Fibroblast of mammary gland (primary cell): Measurements from ENCODE around the gene RFX1.
"Not testable (repeated sequence)": the region's sequence is repeated elsewhere in the genome, so short reads cannot be mapped to it uniquely, and the experiment has no call there.

Experiments
- DNase-seq: peaks from one replicate; pipeline ENCODE4 v3.0.0-alpha.2; 2010; ENCODE audit warnings: low read depth
- H3K4me3 ChIP-seq: 2 replicates; pipeline ENCODE4 v1.5.1; 2011; ENCODE audit warnings: low read depth, mild to moderate bottlenecking, low read length, moderate library complexity; ENCODE audit not compliant: control insufficient read depth
- TF ChIP-seq, protein P1 (sequence below): conservative IDR thresholded peaks from 2 replicates; pipeline ENCODE4 v1.5.1; 2011; ENCODE audit warnings: low read depth, low read length, inconsistent platforms; ENCODE audit not compliant: control insufficient read depth, insufficient read depth

The RFX1 gene

DNA sequence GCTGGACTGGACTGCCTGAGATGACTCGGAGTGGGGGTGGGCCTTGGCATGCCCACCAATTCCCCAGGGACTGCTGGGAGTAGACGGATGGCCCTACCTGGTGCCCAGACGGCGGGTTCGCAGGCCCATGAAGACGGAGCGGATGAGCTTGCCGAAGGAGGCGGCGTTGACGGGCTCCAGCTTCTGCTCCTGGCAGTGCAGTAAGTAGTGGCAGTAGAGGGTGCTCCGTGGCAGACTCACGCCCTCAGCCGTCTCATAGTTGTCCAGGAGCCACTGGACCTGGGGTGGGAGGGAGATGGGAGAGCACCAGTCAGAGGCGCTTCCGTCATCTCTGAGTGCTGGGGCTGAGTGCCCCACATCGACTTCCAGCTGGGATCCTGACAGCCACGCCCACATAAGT is 36.2 kb downstream of the RFX1 start:
- TF ChIP-seq, protein P1, sequence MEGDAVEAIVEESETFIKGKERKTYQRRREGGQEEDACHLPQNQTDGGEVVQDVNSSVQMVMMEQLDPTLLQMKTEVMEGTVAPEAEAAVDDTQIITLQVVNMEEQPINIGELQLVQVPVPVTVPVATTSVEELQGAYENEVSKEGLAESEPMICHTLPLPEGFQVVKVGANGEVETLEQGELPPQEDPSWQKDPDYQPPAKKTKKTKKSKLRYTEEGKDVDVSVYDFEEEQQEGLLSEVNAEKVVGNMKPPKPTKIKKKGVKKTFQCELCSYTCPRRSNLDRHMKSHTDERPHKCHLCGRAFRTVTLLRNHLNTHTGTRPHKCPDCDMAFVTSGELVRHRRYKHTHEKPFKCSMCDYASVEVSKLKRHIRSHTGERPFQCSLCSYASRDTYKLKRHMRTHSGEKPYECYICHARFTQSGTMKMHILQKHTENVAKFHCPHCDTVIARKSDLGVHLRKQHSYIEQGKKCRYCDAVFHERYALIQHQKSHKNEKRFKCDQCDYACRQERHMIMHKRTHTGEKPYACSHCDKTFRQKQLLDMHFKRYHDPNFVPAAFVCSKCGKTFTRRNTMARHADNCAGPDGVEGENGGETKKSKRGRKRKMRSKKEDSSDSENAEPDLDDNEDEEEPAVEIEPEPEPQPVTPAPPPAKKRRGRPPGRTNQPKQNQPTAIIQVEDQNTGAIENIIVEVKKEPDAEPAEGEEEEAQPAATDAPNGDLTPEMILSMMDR: no peak

DNA sequence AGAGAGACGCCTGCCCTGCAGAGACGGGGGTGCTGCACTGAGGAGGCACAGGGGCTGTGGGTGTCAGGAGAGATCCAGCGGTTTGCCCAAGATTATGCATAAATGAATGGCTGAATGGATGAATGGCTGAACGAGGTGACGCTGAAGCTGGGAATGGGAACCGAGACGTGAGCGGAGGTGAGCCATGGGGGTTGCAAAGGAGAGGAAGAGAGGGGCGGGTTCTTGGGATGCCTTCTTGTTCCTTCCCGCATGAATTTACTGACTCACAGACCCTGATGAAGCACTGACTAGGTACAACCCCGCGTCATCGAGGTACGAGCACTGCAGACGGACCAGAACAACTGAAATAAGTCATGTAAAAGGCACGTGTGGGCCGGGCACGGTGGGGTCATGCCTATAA is 37.1 kb downstream of the RFX1 start:
- TF ChIP-seq, protein P1: no peak
- no peak for DNase-seq
- no peak overlapping the region for H3K4me3 ChIP-seq

More for the DNA sequence above, 36.2 kb downstream of the RFX1 start:
- no peak overlapping the region for H3K4me3 ChIP-seq
- DNase-seq: no peak

DNA sequence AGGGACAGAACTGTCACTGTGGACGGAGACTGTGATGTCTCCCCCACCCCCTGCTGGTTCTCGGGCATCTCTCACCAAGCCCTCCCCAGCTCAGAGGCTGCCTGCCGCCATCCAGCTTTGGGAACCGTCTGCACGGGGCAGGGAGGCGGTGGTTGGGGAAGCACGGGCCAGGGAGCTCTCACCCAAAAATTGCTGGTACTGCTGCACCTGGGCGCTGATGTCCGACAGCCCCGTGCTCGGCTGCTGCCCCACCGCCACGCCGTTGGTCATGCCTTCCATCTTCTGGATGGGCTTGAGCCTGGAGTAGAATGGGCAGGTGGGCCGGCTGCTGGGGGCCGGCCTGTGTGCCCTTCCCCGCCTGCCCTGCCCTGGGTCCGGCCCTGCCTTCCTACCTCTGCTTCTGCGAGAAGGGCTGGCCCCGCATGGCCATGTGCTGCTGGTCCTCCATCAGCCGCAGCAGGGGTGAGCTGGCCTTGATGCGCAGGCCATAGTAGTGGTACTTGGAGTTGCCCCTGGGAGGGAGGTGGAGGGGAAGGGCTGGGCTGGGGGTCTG is 37.7 kb downstream of the RFX1 start:
- no peak for DNase-seq
- H3K4me3 ChIP-seq: no peak overlapping the region
- TF ChIP-seq, protein P1: no peak

DNA sequence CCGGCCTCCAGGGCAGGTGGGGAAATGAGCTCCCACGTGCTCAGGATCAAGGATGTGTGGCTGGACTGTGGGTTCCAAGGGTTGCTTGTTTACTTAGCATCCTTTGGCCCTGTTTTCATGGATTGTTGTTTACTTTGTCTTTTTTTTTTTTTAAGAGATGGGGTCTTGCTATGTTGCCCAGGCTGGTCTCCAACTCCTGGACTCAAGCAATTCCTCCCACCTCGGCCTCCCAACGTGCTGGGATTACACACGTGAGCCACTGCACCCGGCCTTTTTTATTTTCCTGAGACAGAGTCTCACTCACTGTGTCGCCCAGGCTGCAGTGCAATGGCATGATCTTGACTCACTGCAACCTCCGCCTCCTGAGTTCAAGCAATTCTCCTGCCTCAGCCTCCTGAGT is 38.9 kb downstream of the RFX1 start:
- not testable (repeated sequence) for H3K4me3 ChIP-seq, DNase-seq

DNA sequence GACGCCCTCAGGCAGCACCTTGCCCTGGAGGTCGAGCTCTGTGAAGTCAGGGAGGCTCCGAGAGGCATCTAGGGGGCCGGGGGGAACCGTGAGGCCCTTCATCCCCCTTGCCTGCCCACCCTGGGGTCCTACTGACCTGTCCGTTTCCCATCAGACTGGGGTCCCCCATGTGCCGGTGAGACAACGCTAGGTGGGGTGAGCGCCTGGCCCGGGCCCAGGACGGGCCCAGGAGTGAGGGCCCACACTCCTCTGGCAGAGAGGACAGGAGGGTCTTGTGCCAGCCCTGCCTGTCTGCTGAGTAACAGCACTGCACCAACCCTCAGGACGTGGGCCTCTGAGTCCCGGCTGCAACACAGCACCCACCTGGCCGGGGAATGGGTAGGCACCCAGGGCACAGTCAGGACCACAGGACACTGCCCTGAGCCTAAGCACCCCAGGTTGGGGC is 39.4 kb downstream of the RFX1 start:
- TF ChIP-seq, protein P1: no peak
- no peak for DNase-seq
- no peak overlapping the region for H3K4me3 ChIP-seq

DNA sequence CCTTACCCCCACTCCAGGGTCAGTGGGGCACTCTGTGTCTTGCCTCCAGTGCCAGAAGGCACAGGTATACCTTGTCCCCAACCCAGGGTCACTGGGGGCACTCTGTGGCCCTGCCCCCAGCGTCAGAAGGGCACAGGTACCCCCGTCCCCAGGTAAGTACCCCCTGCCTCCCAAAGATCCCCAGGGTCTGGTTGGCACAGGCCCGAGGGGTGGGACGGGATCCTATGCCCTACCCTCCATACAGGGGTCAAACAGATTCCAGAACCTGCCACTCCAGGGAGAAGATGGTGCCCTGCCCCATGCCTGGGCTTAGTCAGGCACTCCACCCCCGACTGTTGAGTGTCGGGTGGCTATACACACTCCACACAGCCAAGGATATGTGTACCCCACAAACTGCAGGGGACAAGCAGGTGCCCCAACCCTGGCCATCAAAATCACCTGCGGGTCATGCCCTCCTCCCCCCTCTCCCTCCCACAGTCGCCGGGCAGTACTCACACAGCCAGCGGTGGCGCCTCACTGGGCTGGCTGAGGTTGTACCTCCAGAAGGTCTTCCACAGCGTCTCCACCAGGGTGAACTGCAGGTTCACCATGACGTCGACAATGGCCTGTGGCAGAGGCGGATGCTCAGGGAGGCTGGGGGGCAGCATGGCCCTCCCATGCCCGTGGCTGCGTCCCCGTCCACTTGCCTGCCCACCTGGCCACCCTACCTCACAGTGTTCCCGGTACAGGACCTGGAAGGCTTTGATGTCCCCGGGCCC is 40.0 kb downstream of the RFX1 start:
- TF ChIP-seq, protein P1: no peak
- no peak overlapping the region for H3K4me3 ChIP-seq
- no peak for DNase-seq

DNA sequence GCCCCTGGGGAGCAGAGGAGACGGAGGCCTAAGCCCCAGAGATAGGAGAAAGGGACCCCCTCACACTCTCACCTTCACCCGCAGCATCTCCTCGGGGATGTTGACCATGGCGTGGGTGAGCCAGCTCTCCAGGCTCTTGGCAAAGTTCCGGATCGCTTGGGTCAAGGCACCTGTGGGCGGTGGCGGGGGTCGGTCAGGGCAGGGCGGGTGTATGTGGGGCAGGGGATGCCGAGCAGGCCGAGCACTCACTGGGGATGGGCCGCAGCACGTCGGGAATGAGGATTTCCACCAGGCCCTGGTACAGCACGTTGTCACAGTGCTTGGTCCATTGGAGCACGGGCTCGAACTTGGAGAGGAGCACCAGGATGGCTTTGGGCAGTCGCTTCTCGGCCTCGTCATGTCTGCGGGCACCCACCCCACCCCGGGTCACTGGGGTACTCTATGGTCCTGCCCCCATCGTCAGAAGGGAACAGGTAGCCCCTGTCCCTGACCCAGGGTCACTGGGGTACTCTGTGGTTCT is 40.7 kb downstream of the RFX1 start:
- TF ChIP-seq, protein P1: no peak
- H3K4me3 ChIP-seq: no peak overlapping the region
- no peak for DNase-seq
